Measurements from ENCODE around the gene NCOA3. TPM values are rescaled to one million over a fixed set of nuclear protein-coding genes. Genes with fewer than 3 reads are reported as not detected.
"Not testable (repeated sequence)": the region's sequence is repeated elsewhere in the genome, so short reads cannot be mapped to it uniquely, and the experiment has no call there.

Gene NCOA3
- total RNA-seq, 1 donor from 2014 or later = 24.6 TPM

GRCh38 chr20:47573559-47573958, 71.9 kb downstream of the NCOA3 start:
- no peak for DNase-seq
- H3K36me3 Mint-ChIP-seq (ENCODE audit: unreplicated experiment) = peaks cover 21% of the 10 kb centered on the region
- H3K27ac Mint-ChIP-seq (ENCODE audit: unreplicated experiment) = no peak overlapping the region
- no peaks in the 10 kb centered on the region for H3K27me3 Mint-ChIP-seq (ENCODE audit: unreplicated experiment)
- H3K9me3 Mint-ChIP-seq (ENCODE audit: unreplicated experiment) = peaks cover 4% of the 10 kb centered on the region
- peaks cover 21% of the 10 kb centered on the region for H3K4me1 Mint-ChIP-seq (ENCODE audit: low read depth, unreplicated experiment)
- TF ChIP-seq CTCF (IDR thresholded peaks at IDR 0.05; ENCODE audit: partially characterized antibody, unreplicated experiment) = no peak
- no peak overlapping the region for H3K4me3 Mint-ChIP-seq (ENCODE audit: unreplicated experiment)

- Mint-ChIP-seq H3K4me1 (ENCODE audit: low read depth, unreplicated experiment) (peaks cover 21% of the 10 kb centered on the region), H3K9me3 (ENCODE audit: unreplicated experiment) (peaks cover 4% of the 10 kb centered on the region), H3K27me3 (ENCODE audit: unreplicated experiment) (no peaks in the 10 kb centered on the region), H3K4me3 (ENCODE audit: unreplicated experiment) (no peak overlapping the region), H3K27ac (ENCODE audit: unreplicated experiment) (no peak overlapping the region), H3K36me3 (ENCODE audit: unreplicated experiment) (peaks cover 21% of the 10 kb centered on the region)
- TF ChIP-seq CTCF (IDR thresholded peaks at IDR 0.05; ENCODE audit: partially characterized antibody, unreplicated experiment) = no peak
- no peak for DNase-seq
These were observed 73.1 kb downstream of the NCOA3 start for GRCh38 chr20:47574616-47575364.

- no peak for DNase-seq
- Mint-ChIP-seq H3K4me3 (ENCODE audit: unreplicated experiment) (no peak overlapping the region), H3K4me1 (ENCODE audit: low read depth, unreplicated experiment) (peaks cover 23% of the 10 kb centered on the region)
These were observed 74.9 kb downstream of the NCOA3 start for GRCh38 chr20:47576516-47577033.

GRCh38 chr20:47577314-47577713, 75.6 kb downstream of the NCOA3 start:
- H3K4me1 Mint-ChIP-seq (ENCODE audit: low read depth, unreplicated experiment) = peaks cover 23% of the 10 kb centered on the region
- TF ChIP-seq CTCF (IDR thresholded peaks at IDR 0.05; ENCODE audit: partially characterized antibody, unreplicated experiment) = no peak
- H3K4me3 Mint-ChIP-seq (ENCODE audit: unreplicated experiment) = no peak overlapping the region
- H3K27me3 Mint-ChIP-seq (ENCODE audit: unreplicated experiment) = no peaks in the 10 kb centered on the region
- H3K9me3 Mint-ChIP-seq (ENCODE audit: unreplicated experiment) = peaks cover 2% of the 10 kb centered on the region
- no peak overlapping the region for H3K27ac Mint-ChIP-seq (ENCODE audit: unreplicated experiment)
- no peak for DNase-seq
- H3K36me3 Mint-ChIP-seq (ENCODE audit: unreplicated experiment) = peaks cover 5% of the 10 kb centered on the region

More at GRCh38 chr20:47576516-47577033, 74.9 kb downstream of the NCOA3 start:
- TF ChIP-seq CTCF (IDR thresholded peaks at IDR 0.05; ENCODE audit: partially characterized antibody, unreplicated experiment) = no peak
- H3K9me3 Mint-ChIP-seq (ENCODE audit: unreplicated experiment) = peaks cover 2% of the 10 kb centered on the region
- peaks cover 12% of the 10 kb centered on the region for H3K36me3 Mint-ChIP-seq (ENCODE audit: unreplicated experiment)
- no peak overlapping the region for H3K27ac Mint-ChIP-seq (ENCODE audit: unreplicated experiment)
- H3K27me3 Mint-ChIP-seq (ENCODE audit: unreplicated experiment) = no peaks in the 10 kb centered on the region

GRCh38 chr20:47578543-47578942, 76.9 kb downstream of the NCOA3 start:
- H3K27me3 Mint-ChIP-seq (ENCODE audit: unreplicated experiment) = no peaks in the 10 kb centered on the region
- peaks cover 23% of the 10 kb centered on the region for H3K4me1 Mint-ChIP-seq (ENCODE audit: low read depth, unreplicated experiment)
- no peak overlapping the region for H3K4me3 Mint-ChIP-seq (ENCODE audit: unreplicated experiment)
- no peaks in the 10 kb centered on the region for H3K9me3 Mint-ChIP-seq (ENCODE audit: unreplicated experiment)
- no peak for DNase-seq
- no peak for TF ChIP-seq CTCF (IDR thresholded peaks at IDR 0.05; ENCODE audit: partially characterized antibody, unreplicated experiment)
- no peak overlapping the region for H3K27ac Mint-ChIP-seq (ENCODE audit: unreplicated experiment)
- no peaks in the 10 kb centered on the region for H3K36me3 Mint-ChIP-seq (ENCODE audit: unreplicated experiment)

- peaks cover 16% of the 10 kb centered on the region for H3K4me1 Mint-ChIP-seq (ENCODE audit: low read depth, unreplicated experiment)
- H3K27me3 Mint-ChIP-seq (ENCODE audit: unreplicated experiment); DNase-seq; H3K4me3 Mint-ChIP-seq (ENCODE audit: unreplicated experiment); H3K27ac Mint-ChIP-seq (ENCODE audit: unreplicated experiment); H3K36me3 Mint-ChIP-seq (ENCODE audit: unreplicated experiment); H3K9me3 Mint-ChIP-seq (ENCODE audit: unreplicated experiment): not testable (repeated sequence)
These were observed 79.0 kb downstream of the NCOA3 start for GRCh38 chr20:47580686-47581085.

Measured in glutamatergic neuron (in vitro differentiated cells).